Kidney capillary endothelial cell (primary cell): Measurements from ENCODE around the gene RALGDS.

Experiments
- DNase-seq: peaks from one replicate; pipeline ENCODE4 v3.0.0-alpha.2; 2018; ENCODE audit warnings: low spot score

Gene RALGDS

GRCh38 chr9:133134388-133135145, 13.5 kb upstream of the RALGDS start:
- no peak for DNase-seq

GRCh38 chr9:133133681-133134387, 12.8 kb upstream of the RALGDS start:
- peak; percentile 97 for DNase-seq

GRCh38 chr9:133132174-133132573, 11.1 kb upstream of the RALGDS start:
- no peak for DNase-seq

- DNase-seq, result no peak
These were observed 10.5 kb upstream of the RALGDS start for GRCh38 chr9:133131506-133131905.

- DNase-seq, result no peak
These were observed 9.7 kb upstream of the RALGDS start for GRCh38 chr9:133130685-133131244.

GRCh38 chr9:133129001-133129795, 8.2 kb upstream of the RALGDS start:
- no peak for DNase-seq

- DNase-seq, result no peak
These were observed 7.1 kb upstream of the RALGDS start for GRCh38 chr9:133128152-133128551.

GRCh38 chr9:133127340-133127981, 6.4 kb upstream of the RALGDS start:
- no peak for DNase-seq

- no peak for DNase-seq
These were observed 5.8 kb upstream of the RALGDS start for GRCh38 chr9:133126697-133127339.

GRCh38 chr9:133125941-133126696, 5.1 kb upstream of the RALGDS start:
- no peak for DNase-seq

GRCh38 chr9:133124907-133125275, 3.9 kb upstream of the RALGDS start:
- DNase-seq, result no peak

GRCh38 chr9:133124123-133124906, 3.3 kb upstream of the RALGDS start:
- no peak for DNase-seq

- no peak for DNase-seq
These were observed 2.0 kb upstream of the RALGDS start for GRCh38 chr9:133122935-133123611.

GRCh38 chr9:133122605-133122934, 1.5 kb upstream of the RALGDS start:
- DNase-seq, result no peak

GRCh38 chr9:133121915-133122550, 993 bp upstream of the RALGDS start:
- no peak for DNase-seq

- DNase-seq, result no peak
These were observed 391 bp downstream of the RALGDS start for GRCh38 chr9:133120501-133121197.

- DNase-seq, result no peak
These were observed 1.1 kb downstream of the RALGDS start for GRCh38 chr9:133119846-133120500.
